ENCODE results near the gene PRDM16. TPM values are rescaled to one million over a fixed set of nuclear protein-coding genes. Genes with fewer than 3 reads are reported as not detected.

PRDM16 gene
- total RNA-seq, 1 experiment from 2014 or later: 0.04 TPM

- Histone ChIP-seq H3K27me3 (ENCODE audit: low read length) (peaks cover 17% of the 10 kb centered on the region; the same call in 1 of the 2 replicates), H3K9me2 (replicated peaks; ENCODE audit: low read length) (no peaks in the 10 kb centered on the region), H3K27ac (ENCODE audit: low read length) (no peak overlapping the region), H3K4me3 (ENCODE audit: low read length) (no peak overlapping the region), H3K79me2 (ENCODE audit: low read length) (peaks cover 12% of the 10 kb centered on the region), H3K4me2 (ENCODE audit: low read length) (peak overlapping the region; percentile 82), H3K36me3 (ENCODE audit: low read depth, low read length) (no peaks in the 10 kb centered on the region), H3K4me1 (ENCODE audit: insufficient read depth, low read length) (peaks cover 16% of the 10 kb centered on the region), H3F3A (ENCODE audit: low read length, unreplicated experiment) (no peaks in the 10 kb centered on the region), H3K9me3 (ENCODE audit: low read length) (no peaks in the 10 kb centered on the region), H2AFZ (ENCODE audit: low read length) (no peak overlapping the region), H3K9ac (ENCODE audit: low read length) (no peak overlapping the region), H4K20me1 (ENCODE audit: low read length) (no peaks in the 10 kb centered on the region)
- BruUV-seq (replicated peaks): no TSS peak
- ChIA-PET CTCF (interaction anchor here (0.5 to 1.8 kb wide), 23 partner anchors 9 to 1138 kb away, joined by 3 to 31 read pairs (median 5); no protein-coding TSS in a partner anchor), POLR2A (ENCODE audit: unreplicated experiment) (no interaction called here)
- intact Hi-C loops (cut with micrococcal nuclease): loop anchor here (1.0 kb wide), 3 partner anchors 31 to 271 kb away; no protein-coding TSS in a partner anchor
- peak; percentile 90 for DNase-seq
- peak; percentile 62 for ATAC-seq
- TF ChIP-seq EZH2 (IDR thresholded peaks at IDR 0.05; ENCODE audit: low read length, unreplicated experiment): no peak
- TF ChIP-seq CTCF (conservative IDR thresholded peaks at IDR 0.05; ENCODE audit: low read depth, low read length): peak; percentile 97
These were observed 384.3 kb downstream of the PRDM16 start for GRCh38 chr1:3453203-3453761.

- ChIA-PET CTCF (interaction anchor here (1.1 to 1.8 kb wide), 11 partner anchors 18 to 270 kb away, joined by 3 to 31 read pairs (median 10); no protein-coding TSS in a partner anchor), POLR2A (ENCODE audit: unreplicated experiment) (no interaction called here)
- H4K20me1 ChIP-seq (ENCODE audit: low read length): no peaks in the 10 kb centered on the region
- peak within 1 kb of the TSS; percentile 84 for H3K4me3 ChIP-seq (ENCODE audit: low read length)
- H3K9me3 ChIP-seq (ENCODE audit: low read length): no peaks in the 10 kb centered on the region
- no peaks in the 10 kb centered on the region for H3K36me3 ChIP-seq (ENCODE audit: low read depth, low read length)
- peaks cover 16% of the 10 kb centered on the region for H3K4me1 ChIP-seq (ENCODE audit: insufficient read depth, low read length)
- H3K27me3 ChIP-seq (ENCODE audit: low read length): peaks cover 11% of the 10 kb centered on the region; the same call in 1 of the 2 replicates
- H3K4me2 ChIP-seq (ENCODE audit: low read length): peak within 1 kb of the TSS; percentile 92
- H3F3A ChIP-seq (ENCODE audit: low read length, unreplicated experiment): no peaks in the 10 kb centered on the region
- H3K9me2 ChIP-seq (replicated peaks; ENCODE audit: low read length): no peaks in the 10 kb centered on the region
- BruUV-seq (replicated peaks): no TSS peak
- TF ChIP-seq EZH2 (IDR thresholded peaks at IDR 0.05; ENCODE audit: low read length, unreplicated experiment) (no peak), EZH2phosphoT487 (IDR thresholded peaks at IDR 0.05; ENCODE audit: borderline replicate concordance, low read length) (no peak), CTCF (conservative IDR thresholded peaks at IDR 0.05; ENCODE audit: low read depth, low read length) (peak; percentile 68)
- peak within 1 kb of the TSS; percentile 71 for H3K9ac ChIP-seq (ENCODE audit: low read length)
- ATAC-seq (peak; percentile 72), DNase-seq (peak; percentile 91)
- peak within 1 kb of the TSS; percentile 18 for H3K27ac ChIP-seq (ENCODE audit: low read length)
- H2AFZ ChIP-seq (ENCODE audit: low read length): peak within 1 kb of the TSS; percentile 84
- intact Hi-C loops (cut with micrococcal nuclease): loop anchor here (1.0 kb wide), 3 partner anchors 30 to 270 kb away; no protein-coding TSS in a partner anchor
- H3K79me2 ChIP-seq (ENCODE audit: low read length): peaks cover 12% of the 10 kb centered on the region
These were observed 385.1 kb downstream of the PRDM16 start, which contains the start of gene ARHGEF16 for GRCh38 chr1:3453891-3454810. ARHGEF16 (plus strand) TSS chr1:3454665; CDS start chr1:3463085, 8,420 bp downstream.
